Measurements from ENCODE around the gene FPR3. TPM values are rescaled to one million over a fixed set of nuclear protein-coding genes. Genes with fewer than 3 reads are reported as not detected.

Gene FPR3
- total and polyA plus RNA-seq, 9 of the 15 experiments (the other 6 are each of a cell fraction or from before 2014, with no cell fraction given) = 0.08 to 0.51 (median 0.22) TPM; not detected in 1

- TF ChIP-seq, protein P1, sequence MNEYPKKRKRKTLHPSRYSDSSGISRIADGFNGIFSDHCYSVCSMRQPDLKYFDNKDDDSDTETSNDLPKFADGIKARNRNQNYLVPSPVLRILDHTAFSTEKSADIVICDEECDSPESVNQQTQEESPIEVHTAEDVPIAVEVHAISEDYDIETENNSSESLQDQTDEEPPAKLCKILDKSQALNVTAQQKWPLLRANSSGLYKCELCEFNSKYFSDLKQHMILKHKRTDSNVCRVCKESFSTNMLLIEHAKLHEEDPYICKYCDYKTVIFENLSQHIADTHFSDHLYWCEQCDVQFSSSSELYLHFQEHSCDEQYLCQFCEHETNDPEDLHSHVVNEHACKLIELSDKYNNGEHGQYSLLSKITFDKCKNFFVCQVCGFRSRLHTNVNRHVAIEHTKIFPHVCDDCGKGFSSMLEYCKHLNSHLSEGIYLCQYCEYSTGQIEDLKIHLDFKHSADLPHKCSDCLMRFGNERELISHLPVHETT (CRISPR knock-in tag; conservative IDR thresholded peaks at IDR 0.05 in 1 of 2, IDR thresholded peaks at IDR 0.05 in 1 of 2) = peak in 1 of 2 experiments; percentile 91; a peak in 2 of 4 replicates
- TF ChIP-seq HNRNPLL (IDR thresholded peaks at IDR 0.05; ENCODE audit: low read depth, low read length, poor library complexity, severe bottlenecking) (no peak), ZNF133 (CRISPR knock-in tag; IDR thresholded peaks at IDR 0.05) (peak; percentile 35; the same call in 1 of the 2 replicates), ZNF146 (CRISPR knock-in tag; IDR thresholded peaks at IDR 0.05; ENCODE audit: unreplicated experiment) (no peak), THRB (CRISPR knock-in tag; conservative IDR thresholded peaks at IDR 0.05) (peak; percentile 85), RNF2 (IDR thresholded peaks at IDR 0.05) (peak; percentile 92), ATF7 (IDR thresholded peaks at IDR 0.05) (peak; percentile 45; the same call in 1 of the 2 replicates), SMAD4 (CRISPR knock-in tag; conservative IDR thresholded peaks at IDR 0.05) (peak; percentile 92), EP300 (IDR thresholded peaks at IDR 0.05; ENCODE audit: low read length) (peak; percentile 98), L3MBTL2 (IDR thresholded peaks at IDR 0.05) (peak; percentile 75; the same call in 1 of the 2 replicates), FOXA1 (IDR thresholded peaks at IDR 0.05; ENCODE audit: borderline replicate concordance) (no peak), ZBED1 (IDR thresholded peaks at IDR 0.05) (no peak), ZNF583 (CRISPR knock-in tag; IDR thresholded peaks at IDR 0.05) (peak; percentile 90)
- TF ChIP-seq, protein P2, sequence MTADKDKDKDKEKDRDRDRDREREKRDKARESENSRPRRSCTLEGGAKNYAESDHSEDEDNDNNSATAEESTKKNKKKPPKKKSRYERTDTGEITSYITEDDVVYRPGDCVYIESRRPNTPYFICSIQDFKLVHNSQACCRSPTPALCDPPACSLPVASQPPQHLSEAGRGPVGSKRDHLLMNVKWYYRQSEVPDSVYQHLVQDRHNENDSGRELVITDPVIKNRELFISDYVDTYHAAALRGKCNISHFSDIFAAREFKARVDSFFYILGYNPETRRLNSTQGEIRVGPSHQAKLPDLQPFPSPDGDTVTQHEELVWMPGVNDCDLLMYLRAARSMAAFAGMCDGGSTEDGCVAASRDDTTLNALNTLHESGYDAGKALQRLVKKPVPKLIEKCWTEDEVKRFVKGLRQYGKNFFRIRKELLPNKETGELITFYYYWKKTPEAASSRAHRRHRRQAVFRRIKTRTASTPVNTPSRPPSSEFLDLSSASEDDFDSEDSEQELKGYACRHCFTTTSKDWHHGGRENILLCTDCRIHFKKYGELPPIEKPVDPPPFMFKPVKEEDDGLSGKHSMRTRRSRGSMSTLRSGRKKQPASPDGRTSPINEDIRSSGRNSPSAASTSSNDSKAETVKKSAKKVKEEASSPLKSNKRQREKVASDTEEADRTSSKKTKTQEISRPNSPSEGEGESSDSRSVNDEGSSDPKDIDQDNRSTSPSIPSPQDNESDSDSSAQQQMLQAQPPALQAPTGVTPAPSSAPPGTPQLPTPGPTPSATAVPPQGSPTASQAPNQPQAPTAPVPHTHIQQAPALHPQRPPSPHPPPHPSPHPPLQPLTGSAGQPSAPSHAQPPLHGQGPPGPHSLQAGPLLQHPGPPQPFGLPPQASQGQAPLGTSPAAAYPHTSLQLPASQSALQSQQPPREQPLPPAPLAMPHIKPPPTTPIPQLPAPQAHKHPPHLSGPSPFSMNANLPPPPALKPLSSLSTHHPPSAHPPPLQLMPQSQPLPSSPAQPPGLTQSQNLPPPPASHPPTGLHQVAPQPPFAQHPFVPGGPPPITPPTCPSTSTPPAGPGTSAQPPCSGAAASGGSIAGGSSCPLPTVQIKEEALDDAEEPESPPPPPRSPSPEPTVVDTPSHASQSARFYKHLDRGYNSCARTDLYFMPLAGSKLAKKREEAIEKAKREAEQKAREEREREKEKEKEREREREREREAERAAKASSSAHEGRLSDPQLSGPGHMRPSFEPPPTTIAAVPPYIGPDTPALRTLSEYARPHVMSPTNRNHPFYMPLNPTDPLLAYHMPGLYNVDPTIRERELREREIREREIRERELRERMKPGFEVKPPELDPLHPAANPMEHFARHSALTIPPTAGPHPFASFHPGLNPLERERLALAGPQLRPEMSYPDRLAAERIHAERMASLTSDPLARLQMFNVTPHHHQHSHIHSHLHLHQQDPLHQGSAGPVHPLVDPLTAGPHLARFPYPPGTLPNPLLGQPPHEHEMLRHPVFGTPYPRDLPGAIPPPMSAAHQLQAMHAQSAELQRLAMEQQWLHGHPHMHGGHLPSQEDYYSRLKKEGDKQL (CRISPR knock-in tag; IDR thresholded peaks at IDR 0.05; ENCODE audit: borderline replicate concordance) = no peak
- TF ChIP-seq, protein P3, sequence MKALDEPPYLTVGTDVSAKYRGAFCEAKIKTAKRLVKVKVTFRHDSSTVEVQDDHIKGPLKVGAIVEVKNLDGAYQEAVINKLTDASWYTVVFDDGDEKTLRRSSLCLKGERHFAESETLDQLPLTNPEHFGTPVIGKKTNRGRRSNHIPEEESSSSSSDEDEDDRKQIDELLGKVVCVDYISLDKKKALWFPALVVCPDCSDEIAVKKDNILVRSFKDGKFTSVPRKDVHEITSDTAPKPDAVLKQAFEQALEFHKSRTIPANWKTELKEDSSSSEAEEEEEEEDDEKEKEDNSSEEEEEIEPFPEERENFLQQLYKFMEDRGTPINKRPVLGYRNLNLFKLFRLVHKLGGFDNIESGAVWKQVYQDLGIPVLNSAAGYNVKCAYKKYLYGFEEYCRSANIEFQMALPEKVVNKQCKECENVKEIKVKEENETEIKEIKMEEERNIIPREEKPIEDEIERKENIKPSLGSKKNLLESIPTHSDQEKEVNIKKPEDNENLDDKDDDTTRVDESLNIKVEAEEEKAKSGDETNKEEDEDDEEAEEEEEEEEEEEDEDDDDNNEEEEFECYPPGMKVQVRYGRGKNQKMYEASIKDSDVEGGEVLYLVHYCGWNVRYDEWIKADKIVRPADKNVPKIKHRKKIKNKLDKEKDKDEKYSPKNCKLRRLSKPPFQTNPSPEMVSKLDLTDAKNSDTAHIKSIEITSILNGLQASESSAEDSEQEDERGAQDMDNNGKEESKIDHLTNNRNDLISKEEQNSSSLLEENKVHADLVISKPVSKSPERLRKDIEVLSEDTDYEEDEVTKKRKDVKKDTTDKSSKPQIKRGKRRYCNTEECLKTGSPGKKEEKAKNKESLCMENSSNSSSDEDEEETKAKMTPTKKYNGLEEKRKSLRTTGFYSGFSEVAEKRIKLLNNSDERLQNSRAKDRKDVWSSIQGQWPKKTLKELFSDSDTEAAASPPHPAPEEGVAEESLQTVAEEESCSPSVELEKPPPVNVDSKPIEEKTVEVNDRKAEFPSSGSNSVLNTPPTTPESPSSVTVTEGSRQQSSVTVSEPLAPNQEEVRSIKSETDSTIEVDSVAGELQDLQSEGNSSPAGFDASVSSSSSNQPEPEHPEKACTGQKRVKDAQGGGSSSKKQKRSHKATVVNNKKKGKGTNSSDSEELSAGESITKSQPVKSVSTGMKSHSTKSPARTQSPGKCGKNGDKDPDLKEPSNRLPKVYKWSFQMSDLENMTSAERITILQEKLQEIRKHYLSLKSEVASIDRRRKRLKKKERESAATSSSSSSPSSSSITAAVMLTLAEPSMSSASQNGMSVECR (CRISPR knock-in tag; IDR thresholded peaks at IDR 0.05) = 0 out of 2 replicates have a peak, but pooled peaks have one; percentile 42
Observed at GRCh38 chr19:51800473-51801244, 5.7 kb downstream of the FPR3 start (continued).
